Activated CD4-positive, alpha-beta T cell treated with anti-CD3 and anti-CD28 coated beads, Interleukin-2, Interleukin-6, amounts not matched to agents 100 ng/mL and 50 ng/mL, durations not matched to agents 16 hours and 8 hours (primary cell): ENCODE measurements around the gene TPM3.
"Not testable (repeated sequence)": the region's sequence is repeated elsewhere in the genome, so short reads cannot be mapped to it uniquely, and the experiment has no call there.

Experiments used
- DNase-seq: peaks from one replicate; pipeline ENCODE4 v3.0.0-alpha.2; 2020

TPM3 gene

DNA sequence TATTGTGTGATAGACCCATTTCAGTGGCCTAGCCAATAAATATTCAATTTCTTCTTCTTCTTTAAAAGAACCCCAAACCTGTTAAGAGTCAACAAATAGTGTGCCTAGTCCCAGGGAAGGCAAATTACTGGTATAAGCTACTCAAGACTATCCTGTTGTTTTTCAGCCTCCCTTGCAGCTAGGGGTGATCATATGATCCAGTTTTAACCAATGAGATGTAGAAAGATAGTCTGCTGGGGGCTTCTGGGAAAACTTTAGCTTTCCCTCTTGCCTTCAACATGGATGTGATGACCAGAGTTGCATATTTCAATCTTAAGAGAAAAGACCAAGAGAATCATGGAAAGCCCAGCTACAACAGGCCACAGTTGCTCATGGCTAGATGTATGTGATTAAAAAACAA, 32.3 kb downstream of the TPM3 start:
- DNase-seq = no peak

GRCh38 chr1:154158307-154159125, 33.4 kb downstream of the TPM3 start:
- no peak for DNase-seq

DNA sequence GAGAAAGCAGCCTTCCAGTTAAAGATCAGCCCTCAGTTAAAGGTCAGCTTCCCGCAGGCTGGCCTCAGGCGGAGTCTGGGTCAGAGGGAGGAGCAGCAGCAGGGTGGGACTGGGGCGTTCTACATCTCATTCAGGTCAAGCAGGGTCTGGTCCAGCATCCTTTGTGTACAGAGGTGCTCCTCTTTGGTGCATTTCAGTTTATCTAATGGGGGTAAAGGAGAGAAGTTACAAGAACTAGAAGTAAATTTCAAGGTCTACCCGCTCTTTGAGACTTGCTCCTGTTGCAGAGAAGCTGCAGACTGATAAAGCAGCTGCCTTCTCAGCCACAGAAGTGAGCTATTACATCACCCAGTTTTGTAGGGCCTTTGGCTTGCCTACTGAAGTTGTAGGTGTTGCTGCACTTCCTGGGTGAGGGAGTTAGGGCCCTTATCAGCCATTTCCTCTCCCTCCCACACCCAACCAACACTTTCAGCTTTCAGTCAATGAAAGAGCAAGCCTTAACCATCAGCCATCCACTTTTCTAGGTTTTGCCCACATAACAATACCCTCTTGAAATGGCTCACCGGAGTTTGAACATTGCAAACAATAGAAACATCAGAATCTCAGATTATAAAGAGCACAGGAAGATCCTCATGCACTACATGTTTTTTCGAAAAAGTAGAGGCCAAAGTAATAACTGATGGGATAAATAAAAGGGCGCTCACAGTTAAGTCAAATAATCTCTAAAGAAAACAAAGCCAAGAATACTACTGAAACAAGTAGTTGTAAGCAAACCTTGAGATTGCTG, 34.2 kb downstream of the TPM3 start:
- DNase-seq = peak; percentile 93

GRCh38 chr1:154155251-154155650, 36.6 kb downstream of the TPM3 start:
- no peak for DNase-seq

- DNase-seq = no peak
These were observed 37.2 kb downstream of the TPM3 start, which contains the start of gene NUP210L for GRCh38 chr1:154154534-154155191. Gene NUP210L, minus strand, starts transcription at chr1:154155073.

DNA sequence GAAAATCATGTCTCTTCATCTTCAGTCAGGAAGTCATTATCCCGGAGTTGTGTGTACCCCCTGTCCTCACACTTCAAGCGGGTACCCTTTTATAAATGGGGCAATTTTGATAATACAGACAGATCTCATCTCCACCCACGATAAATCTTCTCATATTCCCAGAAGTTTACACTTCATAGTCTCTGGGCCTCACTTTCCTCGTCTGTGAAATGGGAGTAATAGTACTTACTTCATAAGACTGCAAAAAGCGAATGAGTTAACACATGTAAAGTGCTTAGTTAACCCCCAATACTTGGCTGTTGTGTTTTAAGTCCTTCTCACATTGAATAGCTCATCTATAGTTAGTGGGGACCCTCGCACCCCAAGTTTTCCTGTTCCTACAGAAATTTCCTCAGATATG, 37.8 kb downstream of the TPM3 start:
- no peak for DNase-seq

- DNase-seq = no peak
These were observed 40.6 kb downstream of the TPM3 start for GRCh38 chr1:154151311-154151710.

DNA sequence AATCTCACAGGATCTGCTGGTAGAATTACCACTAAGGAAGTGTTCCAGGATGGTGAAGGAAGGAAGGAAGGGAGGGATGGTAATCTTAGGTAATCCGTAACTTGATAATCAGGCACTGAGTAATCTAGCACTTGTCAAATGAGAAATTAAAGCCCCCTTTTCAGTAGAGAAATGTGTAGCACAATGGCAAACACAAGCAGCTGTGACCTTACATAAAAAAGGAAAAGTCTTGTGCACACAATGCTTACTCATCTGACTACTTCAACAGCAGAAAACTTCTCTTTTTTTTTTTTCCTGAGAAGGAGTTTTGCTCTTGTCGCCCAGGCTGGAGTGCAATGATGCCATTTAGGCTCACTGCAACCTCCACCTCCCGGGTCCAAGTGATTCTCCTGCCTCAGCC, 43.1 kb downstream of the TPM3 start:
- peak; percentile 67 for DNase-seq

DNA sequence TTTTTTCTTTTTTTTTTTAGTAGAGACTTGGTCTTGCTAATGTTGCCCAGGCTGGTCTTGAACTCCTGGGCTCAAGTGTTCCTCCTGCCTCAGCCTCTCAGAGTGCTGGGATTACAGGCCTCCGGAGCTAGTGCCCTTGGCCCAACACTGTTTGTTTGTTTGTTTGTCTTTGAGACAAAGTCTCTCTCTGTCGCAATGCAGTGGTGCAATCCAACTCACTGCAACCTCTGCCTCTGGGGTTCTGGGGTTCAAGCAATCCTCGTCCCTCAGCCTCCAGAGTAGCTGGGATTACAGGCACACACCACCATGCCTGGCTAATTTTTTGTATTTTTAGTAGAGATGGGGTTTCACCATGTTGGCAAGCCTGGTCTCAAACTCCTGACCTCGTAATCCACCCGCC, 44.4 kb downstream of the TPM3 start:
- DNase-seq = not testable (repeated sequence)

DNA sequence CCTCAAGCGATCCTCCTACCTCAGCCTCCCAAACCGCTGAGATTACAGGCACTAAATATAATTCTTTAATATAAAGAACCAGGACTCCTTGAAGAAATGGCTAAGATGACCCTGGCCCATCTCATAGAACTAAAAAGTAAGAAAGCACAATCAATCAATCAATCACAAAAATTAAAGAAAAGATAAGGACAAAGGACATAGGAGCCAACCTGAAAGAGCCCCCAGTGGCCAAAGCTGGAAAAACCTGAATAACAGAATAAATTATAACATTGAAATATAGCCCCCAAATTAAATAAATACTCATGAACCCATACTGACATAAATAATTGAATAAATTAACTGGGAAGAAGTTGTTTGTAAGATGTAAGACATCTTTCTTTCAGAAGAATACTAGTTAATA, 45.9 kb downstream of the TPM3 start:
- DNase-seq = no peak

DNA sequence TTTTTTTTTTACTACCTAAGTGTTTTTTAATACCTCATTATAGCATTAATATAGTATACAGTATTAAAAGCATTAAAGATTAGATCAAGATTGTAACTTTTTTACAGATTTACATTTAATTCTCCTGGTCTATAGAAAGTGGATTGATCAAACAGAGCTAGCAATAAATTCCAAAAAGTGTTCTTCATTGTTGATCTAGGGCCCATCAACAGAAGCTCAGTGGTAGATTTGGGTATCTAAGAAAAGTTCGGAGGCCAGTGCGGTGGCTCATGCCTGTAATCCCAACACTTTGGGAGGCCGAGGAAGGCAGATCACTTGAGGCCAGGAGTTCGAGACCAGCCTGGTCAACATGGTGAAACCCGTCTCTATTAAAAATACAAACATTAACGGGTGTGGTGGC, 49.5 kb downstream of the TPM3 start:
- DNase-seq = no peak

- DNase-seq = no peak
These were observed 50.7 kb downstream of the TPM3 start for GRCh38 chr1:154141240-154141639.

GRCh38 chr1:154137888-154138287, 54.0 kb downstream of the TPM3 start:
- no peak for DNase-seq

GRCh38 chr1:154133256-154133655, 58.6 kb downstream of the TPM3 start:
- DNase-seq = no peak

- peak; percentile 33 for DNase-seq
These were observed 62.4 kb downstream of the TPM3 start for GRCh38 chr1:154129391-154129970.

GRCh38 chr1:154123205-154123604, 68.7 kb downstream of the TPM3 start:
- not testable (repeated sequence) for DNase-seq

DNA sequence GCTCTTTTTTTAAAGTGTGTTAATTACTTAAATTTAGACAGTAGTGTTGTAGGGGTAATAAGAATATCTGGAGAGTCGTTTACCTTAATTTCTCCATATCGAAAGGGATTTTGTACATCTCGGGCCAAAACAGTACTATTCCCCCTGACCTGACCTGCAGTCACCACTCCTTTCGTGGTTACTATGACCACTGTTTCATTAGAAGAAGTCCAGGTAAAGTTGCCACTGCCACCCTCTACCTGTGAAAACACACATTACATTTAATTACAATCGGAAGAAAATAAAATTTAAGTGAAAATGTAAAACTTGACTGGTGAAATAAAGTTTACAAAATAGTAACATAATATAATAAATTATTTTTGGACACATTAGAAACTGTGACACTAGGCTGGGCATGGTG, 74.3 kb downstream of the TPM3 start:
- DNase-seq = no peak

- no peak for DNase-seq
These were observed 76.7 kb downstream of the TPM3 start for GRCh38 chr1:154115180-154115579.
